ENCODE measurements around the gene TMEM121B.

TMEM121B gene

GRCh38 chr22:17137170-17137569 lies 16.0 kb upstream of the TMEM121B start:
- TF ChIP-seq, protein P1, sequence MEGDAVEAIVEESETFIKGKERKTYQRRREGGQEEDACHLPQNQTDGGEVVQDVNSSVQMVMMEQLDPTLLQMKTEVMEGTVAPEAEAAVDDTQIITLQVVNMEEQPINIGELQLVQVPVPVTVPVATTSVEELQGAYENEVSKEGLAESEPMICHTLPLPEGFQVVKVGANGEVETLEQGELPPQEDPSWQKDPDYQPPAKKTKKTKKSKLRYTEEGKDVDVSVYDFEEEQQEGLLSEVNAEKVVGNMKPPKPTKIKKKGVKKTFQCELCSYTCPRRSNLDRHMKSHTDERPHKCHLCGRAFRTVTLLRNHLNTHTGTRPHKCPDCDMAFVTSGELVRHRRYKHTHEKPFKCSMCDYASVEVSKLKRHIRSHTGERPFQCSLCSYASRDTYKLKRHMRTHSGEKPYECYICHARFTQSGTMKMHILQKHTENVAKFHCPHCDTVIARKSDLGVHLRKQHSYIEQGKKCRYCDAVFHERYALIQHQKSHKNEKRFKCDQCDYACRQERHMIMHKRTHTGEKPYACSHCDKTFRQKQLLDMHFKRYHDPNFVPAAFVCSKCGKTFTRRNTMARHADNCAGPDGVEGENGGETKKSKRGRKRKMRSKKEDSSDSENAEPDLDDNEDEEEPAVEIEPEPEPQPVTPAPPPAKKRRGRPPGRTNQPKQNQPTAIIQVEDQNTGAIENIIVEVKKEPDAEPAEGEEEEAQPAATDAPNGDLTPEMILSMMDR (conservative IDR thresholded peaks at IDR 0.05): no peak
- no peak overlapping the region for H3K27ac ChIP-seq

GRCh38 chr22:17135153-17135760 lies 14.1 kb upstream of the TMEM121B start:
- H3K27ac ChIP-seq: no peak overlapping the region
- TF ChIP-seq, protein P1 (conservative IDR thresholded peaks at IDR 0.05): no peak

DNA sequence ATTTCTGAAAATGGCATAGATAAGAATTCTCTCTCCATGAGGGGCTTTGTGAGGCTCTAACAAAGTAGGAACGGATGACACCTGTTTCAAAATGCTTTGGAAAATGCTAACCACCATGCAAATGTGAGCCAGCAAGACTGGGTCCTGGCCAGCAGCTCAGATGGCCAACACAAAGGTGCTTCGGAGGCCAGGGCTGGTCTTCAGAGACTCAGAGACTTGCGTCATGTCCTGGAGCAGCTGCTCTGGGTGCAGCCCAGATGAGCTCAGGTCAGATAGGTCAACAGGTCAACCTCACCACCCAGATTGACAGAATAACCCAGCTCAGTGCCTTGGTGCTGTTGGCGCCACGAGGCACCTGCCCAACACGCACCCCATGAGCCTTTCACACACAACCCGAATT lies 12.0 kb upstream of the TMEM121B start:
- TF ChIP-seq, protein P1 (conservative IDR thresholded peaks at IDR 0.05): no peak
- no peak overlapping the region for H3K27ac ChIP-seq

- no peak overlapping the region for H3K27ac ChIP-seq
- TF ChIP-seq, protein P1 (conservative IDR thresholded peaks at IDR 0.05): no peak
Measured at GRCh38 chr22:17132112-17132511, 11.0 kb upstream of the TMEM121B start.

- TF ChIP-seq, protein P1 (conservative IDR thresholded peaks at IDR 0.05): no peak
- no peak overlapping the region for H3K27ac ChIP-seq
Measured at GRCh38 chr22:17131686-17132085, 10.5 kb upstream of the TMEM121B start.

GRCh38 chr22:17130199-17130598 lies 9.0 kb upstream of the TMEM121B start:
- no peak overlapping the region for H3K27ac ChIP-seq
- TF ChIP-seq, protein P1 (conservative IDR thresholded peaks at IDR 0.05): no peak

GRCh38 chr22:17120711-17121232 lies 388 bp downstream of the TMEM121B start:
- TF ChIP-seq, protein P1 (conservative IDR thresholded peaks at IDR 0.05): no peak; the same call in 1 of the 2 replicates
- peak overlapping the region; percentile 90 for H3K27ac ChIP-seq

All from VCaP (cell line).